Activated CD4-positive, alpha-beta T cell treated with anti-CD3 and anti-CD28 coated beads for 36 hours (primary cell): ENCODE data around the gene WDR13. TPM values are rescaled to one million over a fixed set of nuclear protein-coding genes. Genes with fewer than 3 reads are reported as not detected.

ENCODE experiments used
- ATAC-seq: fragments of 200-7000 bp; cut with Tn5 transposase; one replicate; pipeline ENCODE4 v1.10.0; 2021; ENCODE audit warnings: mild to moderate bottlenecking, moderate library complexity
- CTCF ChIA-PET: fragments of 350-600 bp; sonication (Branson Sonifier 250); formaldehyde crosslinking; loops from one replicate; lab custom pipeline; 2021; ENCODE audit warnings: antibody characterized with exemption; lab: Charles Lee
- POLR2A ChIA-PET: fragments of 350-600 bp; sonication (Branson Sonifier 250); formaldehyde crosslinking; loops from one replicate; lab custom pipeline; 2021; ENCODE audit warnings: antibody characterized with exemption, inconsistent platforms; lab: Charles Lee
- DNase-seq: peaks from one replicate; pipeline ENCODE4 v3.0.0-alpha.2; 2020
- H3K27ac Mint-ChIP-seq: one replicate; pipeline ENCODE4 v1.8.0; 2021; ENCODE audit warnings: mixed read lengths
- H3K27me3 Mint-ChIP-seq: one replicate; pipeline ENCODE4 v1.8.0; 2021; ENCODE audit warnings: mixed read lengths
- H3K36me3 Mint-ChIP-seq: one replicate; pipeline ENCODE4 v1.8.0; 2021; ENCODE audit warnings: low read depth, mixed read lengths
- H3K4me1 Mint-ChIP-seq: one replicate; pipeline ENCODE4 v1.8.0; 2021; ENCODE audit warnings: mixed read lengths
- H3K4me3 Mint-ChIP-seq: one replicate; pipeline ENCODE4 v1.8.0; 2021; ENCODE audit warnings: mild to moderate bottlenecking, moderate library complexity, mixed read lengths
- H3K9me3 Mint-ChIP-seq: one replicate; pipeline ENCODE4 v1.8.0; 2021; ENCODE audit warnings: low read depth, mixed read lengths
- intact Hi-C, 2 experiments: fragments of 100-400 bp; cut with DNase I in 1 of 2; cut with micrococcal nuclease in 1 of 2; formaldehyde crosslinking; loops; one replicate each; pipeline versions ENCODE4 v1.14.2 to v1.15.1; 2022 to 2024; cut with DNase I, micrococcal nuclease
- total RNA-seq, 2 experiments: library from RNA; stranded (reverse); gene quantifications; one replicate each; pipeline ENCODE4 v1.2.3, GENCODE V29; 2021

Gene WDR13
- total RNA-seq, 2 experiments from 2014 or later = 27.2 to 39.4 TPM

GRCh38 chrX:48574270-48575266 lies 22.7 kb upstream of the WDR13 start, which contains the start of gene RBM3:
Gene RBM3, plus strand, starts transcription at chrX:48574484. Its CDS starts 697 bp downstream, at chrX:48575181.
- Mint-ChIP-seq H3K9me3 (no peaks in the 10 kb centered on the region), H3K4me3 (peak within 1 kb of the TSS; percentile 99), H3K4me1 (peaks cover 25% of the 10 kb centered on the region), H3K27me3 (no peaks in the 10 kb centered on the region), H3K36me3 (peaks cover 39% of the 10 kb centered on the region), H3K27ac (peak within 1 kb of the TSS; percentile 100)
- intact Hi-C loops = loop anchor here (1.0 to 10.0 kb wide), 15 partner anchors 23 to 695 kb away; partner anchors contain the start of genes EBP (in 2 of the 2), FTSJ1 (in 2 of the 2), TBC1D25 (in 2 of the 2) and WDR13 (in 2 of the 2)
- ChIA-PET CTCF (interaction anchor here (0.6 to 1.7 kb wide), 2 partner anchors 35 to 915 kb away, joined by 3 to 8 read pairs; partner anchors contain the start of genes TBC1D25 and UXT), POLR2A (interaction anchor here (0.6 to 2.3 kb wide), 5 partner anchors 16 to 323 kb away, joined by 3 to 16 read pairs (median 3); partner anchors contain the start of genes PQBP1, TBC1D25 and TIMM17B)
- peak; percentile 91 for ATAC-seq
- DNase-seq = peak; percentile 95

DNA sequence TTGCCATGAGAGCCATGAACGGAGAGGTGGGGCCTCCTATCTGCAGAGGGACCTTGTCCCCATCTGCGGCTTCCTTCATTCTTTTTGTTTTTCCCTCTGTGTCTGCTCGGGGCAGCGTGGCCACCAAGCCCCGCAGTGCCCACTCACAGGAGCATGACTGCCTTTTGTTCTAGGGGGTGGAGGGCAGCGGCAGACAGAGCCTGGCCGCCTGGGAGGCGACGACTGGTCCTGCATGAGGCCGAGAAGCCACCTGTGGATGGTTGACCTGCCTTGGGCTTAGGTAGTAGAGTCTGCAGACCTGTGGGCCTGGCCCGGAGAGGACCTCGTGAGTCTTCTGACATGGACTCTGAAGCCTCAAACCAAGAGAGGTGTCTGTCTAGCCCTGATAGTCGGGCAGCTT lies 21.6 kb upstream of the WDR13 start:
- ChIA-PET CTCF (interaction anchor here (1.7 kb wide), 1 partner anchor 36 kb away, joined by 8 read pairs; the partner anchor contains the start of gene TBC1D25), POLR2A (no interaction called here)
- H3K27me3 Mint-ChIP-seq = no peaks in the 10 kb centered on the region
- no peak for ATAC-seq
- peak overlapping the region; percentile 100 for H3K27ac Mint-ChIP-seq
- no peak for DNase-seq
- peak overlapping the region; percentile 99 for H3K4me3 Mint-ChIP-seq
- intact Hi-C loops = loop anchor here (2.0 to 10.0 kb wide), 5 partner anchors 67 to 599 kb away; partner anchors contain the start of genes FTSJ1 (in 1 of the 2), PLP2 (in 1 of the 2), PORCN (in 1 of the 2) and SLC38A5 (in 1 of the 2)
- peaks cover 25% of the 10 kb centered on the region for H3K4me1 Mint-ChIP-seq
- H3K36me3 Mint-ChIP-seq = peaks cover 44% of the 10 kb centered on the region
- H3K9me3 Mint-ChIP-seq = no peaks in the 10 kb centered on the region

DNA sequence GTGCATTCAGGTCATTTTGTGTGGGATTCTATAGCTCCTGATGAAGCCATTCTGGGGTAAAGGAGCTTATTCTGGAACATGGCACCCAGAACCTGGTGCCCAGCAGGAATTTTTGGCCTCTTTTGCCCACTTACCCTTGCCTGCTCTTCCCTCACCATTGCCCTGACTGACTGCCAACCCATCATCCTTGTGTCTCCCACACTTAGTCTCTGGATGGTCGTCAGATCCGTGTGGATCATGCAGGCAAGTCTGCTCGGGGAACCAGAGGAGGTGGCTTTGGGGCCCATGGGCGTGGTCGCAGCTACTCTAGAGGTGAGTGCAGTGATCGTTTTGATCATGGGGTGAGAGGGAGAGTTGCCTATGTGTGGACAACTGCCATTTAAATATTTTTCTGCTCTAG lies 21.2 kb upstream of the WDR13 start:
- H3K27ac Mint-ChIP-seq = peak overlapping the region; percentile 100
- H3K4me3 Mint-ChIP-seq = peak overlapping the region; percentile 99
- no peaks in the 10 kb centered on the region for H3K9me3 Mint-ChIP-seq
- peaks cover 44% of the 10 kb centered on the region for H3K36me3 Mint-ChIP-seq
- DNase-seq = no peak
- ChIA-PET POLR2A (no interaction called here), CTCF (no interaction called here)
- ATAC-seq = no peak
- no peaks in the 10 kb centered on the region for H3K27me3 Mint-ChIP-seq
- intact Hi-C loops = loop anchor here (5.0 to 10.0 kb wide), 3 partner anchors 101 to 599 kb away; partner anchors contain the start of genes FTSJ1 (in 1 of the 2), PLP2 (in 1 of the 2), SLC38A5 (in 1 of the 2) and SUV39H1 (in 1 of the 2)
- peaks cover 25% of the 10 kb centered on the region for H3K4me1 Mint-ChIP-seq

GRCh38 chrX:48578661-48579128 lies 18.6 kb upstream of the WDR13 start:
- DNase-seq = no peak
- Mint-ChIP-seq H3K9me3 (no peaks in the 10 kb centered on the region), H3K4me1 (peaks cover 24% of the 10 kb centered on the region), H3K27me3 (no peaks in the 10 kb centered on the region), H3K36me3 (peaks cover 44% of the 10 kb centered on the region), H3K27ac (peak overlapping the region; percentile 29), H3K4me3 (no peak overlapping the region)
- ChIA-PET POLR2A (interaction anchor here (0.5 to 1.6 kb wide), 4 partner anchors 8 to 63 kb away, joined by 3 to 9 read pairs (median 3); partner anchors contain the start of gene TBC1D25), CTCF (interaction anchor here (0.6 kb wide), 1 partner anchor 366 kb away, joined by 3 read pairs; no protein-coding TSS in a partner anchor)
- no peak for ATAC-seq
- intact Hi-C loops = loop anchor here (5.0 to 10.0 kb wide), 3 partner anchors 104 to 596 kb away; partner anchors contain the start of genes FTSJ1 (in 1 of the 2), PLP2 (in 1 of the 2), SLC38A5 (in 1 of the 2) and SUV39H1 (in 1 of the 2)

DNA sequence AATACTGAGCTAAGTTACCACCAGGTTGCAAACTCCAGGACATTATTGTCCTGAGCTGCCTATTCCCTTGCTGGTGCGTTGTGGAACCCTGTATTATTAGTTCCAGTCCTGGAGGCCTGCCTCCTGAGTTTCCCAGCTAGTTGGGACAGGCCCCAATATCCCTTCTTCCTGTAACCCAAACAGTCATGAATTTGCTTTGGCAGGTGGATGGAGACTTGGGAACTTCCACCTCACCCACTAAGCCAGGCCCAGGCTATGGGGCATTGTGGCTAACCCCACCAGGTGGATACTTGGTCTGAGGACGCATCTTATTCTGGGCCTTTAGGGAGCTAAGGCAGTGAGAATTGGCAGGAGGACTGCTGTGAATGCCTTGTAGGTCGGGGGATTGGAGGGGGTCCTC lies 18.0 kb upstream of the WDR13 start:
- ChIA-PET CTCF (interaction anchor here (0.6 kb wide), 1 partner anchor 1175 kb away, joined by 3 read pairs; no protein-coding TSS in a partner anchor), POLR2A (interaction anchor here (0.5 to 1.6 kb wide), 4 partner anchors 8 to 64 kb away, joined by 3 to 9 read pairs (median 3); partner anchors contain the start of gene TBC1D25)
- ATAC-seq (no peak), DNase-seq (no peak)
- intact Hi-C loops = loop anchor here (5.0 to 10.0 kb wide), 3 partner anchors 104 to 596 kb away; partner anchors contain the start of genes FTSJ1 (in 1 of the 2), PLP2 (in 1 of the 2), SLC38A5 (in 1 of the 2) and SUV39H1 (in 1 of the 2)
- peaks cover 20% of the 10 kb centered on the region for H3K4me1 Mint-ChIP-seq
- no peak overlapping the region for H3K27ac Mint-ChIP-seq
- no peaks in the 10 kb centered on the region for H3K9me3 Mint-ChIP-seq
- no peaks in the 10 kb centered on the region for H3K27me3 Mint-ChIP-seq
- H3K36me3 Mint-ChIP-seq = peaks cover 44% of the 10 kb centered on the region
- H3K4me3 Mint-ChIP-seq = no peak overlapping the region

GRCh38 chrX:48580662-48581061 lies 16.6 kb upstream of the WDR13 start:
- H3K4me3 Mint-ChIP-seq = no peak overlapping the region
- H3K4me1 Mint-ChIP-seq = peaks cover 16% of the 10 kb centered on the region
- intact Hi-C loops = no loop called here
- ATAC-seq (no peak), DNase-seq (no peak)
- no peak overlapping the region for H3K27ac Mint-ChIP-seq
- ChIA-PET CTCF (no interaction called here), POLR2A (no interaction called here)
- H3K9me3 Mint-ChIP-seq = no peaks in the 10 kb centered on the region
- no peaks in the 10 kb centered on the region for H3K27me3 Mint-ChIP-seq
- H3K36me3 Mint-ChIP-seq = peaks cover 35% of the 10 kb centered on the region

DNA sequence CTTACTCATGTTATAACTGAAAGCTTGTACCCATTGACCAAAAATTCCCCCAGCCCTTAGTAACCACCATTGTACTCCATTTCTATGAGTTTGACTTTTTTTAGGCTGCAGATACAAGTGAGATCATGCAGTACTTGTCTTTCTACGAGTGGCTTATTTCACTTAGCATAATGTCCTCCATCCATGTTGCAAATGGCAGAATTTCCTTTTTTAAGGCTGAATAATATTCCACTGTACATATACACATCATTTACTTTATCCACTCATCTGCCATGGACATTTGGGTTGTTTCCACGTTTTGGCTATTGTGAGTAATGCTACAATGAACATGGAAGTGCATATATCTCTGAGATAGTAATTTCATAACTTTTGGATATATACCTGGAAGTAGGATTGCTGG lies 12.6 kb upstream of the WDR13 start:
- H3K9me3 Mint-ChIP-seq = no peaks in the 10 kb centered on the region
- H3K27me3 Mint-ChIP-seq = no peaks in the 10 kb centered on the region
- no peak overlapping the region for H3K4me3 Mint-ChIP-seq
- no peak overlapping the region for H3K27ac Mint-ChIP-seq
- DNase-seq (no peak), ATAC-seq (no peak)
- CTCF ChIA-PET = no interaction called here
- H3K36me3 Mint-ChIP-seq = peaks cover 3% of the 10 kb centered on the region
- intact Hi-C loops = no loop called here
- no peaks in the 10 kb centered on the region for H3K4me1 Mint-ChIP-seq
- POLR2A ChIA-PET = no interaction called here

GRCh38 chrX:48589482-48590162 lies 7.7 kb upstream of the WDR13 start:
- ChIA-PET CTCF (interaction anchor here (0.6 kb wide), 1 partner anchor 42 kb away, joined by 3 read pairs; no protein-coding TSS in a partner anchor), POLR2A (interaction anchor here (0.6 kb wide), 1 partner anchor 454 kb away, joined by 3 read pairs; no protein-coding TSS in a partner anchor)
- Mint-ChIP-seq H3K36me3 (no peaks in the 10 kb centered on the region), H3K27ac (no peak overlapping the region), H3K4me1 (no peaks in the 10 kb centered on the region), H3K27me3 (no peaks in the 10 kb centered on the region), H3K4me3 (no peak overlapping the region), H3K9me3 (no peaks in the 10 kb centered on the region)
- intact Hi-C loops = no loop called here
- ATAC-seq = no peak
- DNase-seq = no peak

- POLR2A ChIA-PET = no interaction called here
Measured at GRCh38 chrX:48590203-48591103, 6.8 kb upstream of the WDR13 start.

More at GRCh38 chrX:48590203-48591103, 6.8 kb upstream of the WDR13 start:
- DNase-seq (no peak), ATAC-seq (no peak)
- CTCF ChIA-PET = interaction anchor here (0.7 kb wide), 1 partner anchor 12 kb away, joined by 3 read pairs; no protein-coding TSS in a partner anchor
- Mint-ChIP-seq H3K4me3 (no peak overlapping the region), H3K36me3 (no peaks in the 10 kb centered on the region), H3K27ac (no peak overlapping the region), H3K27me3 (no peaks in the 10 kb centered on the region), H3K9me3 (no peaks in the 10 kb centered on the region), H3K4me1 (no peaks in the 10 kb centered on the region)
- intact Hi-C loops = no loop called here
